HG03025 (cell line): Measurements from ENCODE around the gene TMEFF1.

Experiments
- ATAC-seq: cut with Tn5 transposase; IDR thresholded peaks from one replicate; pipeline ENCODE4 v1.9.1; 2021; ENCODE audit warnings: mild to moderate bottlenecking, moderate library complexity; ENCODE audit not compliant: unreplicated experiment, low FRiP score

Gene TMEFF1

GRCh38 chr9:100567856-100568255, 94.9 kb downstream of the TMEFF1 start:
- no peak for ATAC-seq

GRCh38 chr9:100573655-100574260, 100.8 kb downstream of the TMEFF1 start:
- ATAC-seq = no peak

- ATAC-seq = no peak
Observed at GRCh38 chr9:100575006-100575405, 102.1 kb downstream of the TMEFF1 start.

- no peak for ATAC-seq
Observed at GRCh38 chr9:100575765-100576386, 102.9 kb downstream of the TMEFF1 start.

- ATAC-seq = no peak
Observed at GRCh38 chr9:100577776-100578448, 105.0 kb downstream of the TMEFF1 start, which contains the start of gene CAVIN4. Gene CAVIN4 (plus strand): TSS chr9:100578079. CDS start chr9:100578144, 65 bp downstream.

- ATAC-seq = no peak
Observed at GRCh38 chr9:100578610-100579009, 105.7 kb downstream of the TMEFF1 start.

- ATAC-seq = no peak
Observed at GRCh38 chr9:100579665-100580064, 106.7 kb downstream of the TMEFF1 start.

- no peak for ATAC-seq
Observed at GRCh38 chr9:100580257-100580656, 107.3 kb downstream of the TMEFF1 start.

- no peak for ATAC-seq
Observed at GRCh38 chr9:100581081-100581480, 108.1 kb downstream of the TMEFF1 start.

GRCh38 chr9:100581661-100582060, 108.7 kb downstream of the TMEFF1 start:
- no peak for ATAC-seq

- no peak for ATAC-seq
Observed at GRCh38 chr9:100583014-100583802, 110.3 kb downstream of the TMEFF1 start.

GRCh38 chr9:100584951-100585350, 112.0 kb downstream of the TMEFF1 start:
- no peak for ATAC-seq

GRCh38 chr9:100586093-100586492, 113.1 kb downstream of the TMEFF1 start:
- ATAC-seq = no peak

GRCh38 chr9:100587375-100587774, 114.4 kb downstream of the TMEFF1 start:
- ATAC-seq = no peak

- no peak for ATAC-seq
Observed at GRCh38 chr9:100589582-100589981, 116.6 kb downstream of the TMEFF1 start.

GRCh38 chr9:100590481-100590880, 117.5 kb downstream of the TMEFF1 start:
- ATAC-seq = no peak

- ATAC-seq = no peak
Observed at GRCh38 chr9:100591139-100591538, 118.2 kb downstream of the TMEFF1 start.

- no peak for ATAC-seq
Observed at GRCh38 chr9:100591639-100592412, 118.9 kb downstream of the TMEFF1 start.

- no peak for ATAC-seq
Observed at GRCh38 chr9:100595391-100596199, 122.6 kb downstream of the TMEFF1 start.
